Measurements from ENCODE around the gene COQ4.

The COQ4 gene

GRCh38 chr9:128383007-128383753 is 60.5 kb downstream of the COQ4 start:
- no peak for ATAC-seq

All from activated CD4-positive, CD25-positive, alpha-beta regulatory T cell treated with anti-CD3 and anti-CD28 coated beads, Interleukin-2, amount 50 U/mL, for 24 hours (primary cell).